OCI-LY1 (cell line): Measurements from ENCODE around the gene TBC1D5.

Experiments used
- EZH2 ChIP-seq: fragments of 200-600 bp; sonication (generic), shearing (Covaris generic); IDR thresholded peaks from 2 replicates; pipeline ENCODE4 v1.8.0; 2017; ENCODE audit warnings: borderline replicate concordance, mixed run types, mild to moderate bottlenecking, antibody characterized with exemption, low read length, moderate library complexity, mixed read lengths
- TF ChIP-seq, protein P1 (sequence below): fragments of 200-600 bp; sonication (generic), shearing (Covaris generic); IDR thresholded peaks from 2 replicates; pipeline ENCODE4 v1.5.1; 2017; ENCODE audit warnings: mild to moderate bottlenecking, antibody characterized with exemption, low read length, moderate library complexity, mixed read lengths

DNA sequence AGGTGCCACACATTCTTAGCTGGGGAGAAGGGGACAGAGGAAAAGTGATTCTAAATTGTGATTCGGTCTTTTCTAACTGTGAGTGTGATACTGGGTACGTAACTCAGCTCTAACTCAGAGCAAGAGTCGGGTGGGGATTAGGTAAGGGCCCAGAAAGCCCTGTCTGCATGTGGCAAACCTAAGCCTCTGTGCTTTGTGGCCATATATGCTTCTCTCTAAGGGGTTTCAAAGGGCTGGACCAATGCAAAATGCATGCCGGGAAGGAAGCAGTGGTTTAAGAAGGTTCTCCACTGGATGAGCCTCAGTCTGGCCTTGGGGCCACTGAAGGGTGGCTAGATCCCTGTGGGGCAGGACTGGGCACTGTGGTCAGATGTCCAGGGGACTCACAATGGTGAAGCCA lies 581.8 kb downstream of the TBC1D5 start:
- TF ChIP-seq, protein P1, sequence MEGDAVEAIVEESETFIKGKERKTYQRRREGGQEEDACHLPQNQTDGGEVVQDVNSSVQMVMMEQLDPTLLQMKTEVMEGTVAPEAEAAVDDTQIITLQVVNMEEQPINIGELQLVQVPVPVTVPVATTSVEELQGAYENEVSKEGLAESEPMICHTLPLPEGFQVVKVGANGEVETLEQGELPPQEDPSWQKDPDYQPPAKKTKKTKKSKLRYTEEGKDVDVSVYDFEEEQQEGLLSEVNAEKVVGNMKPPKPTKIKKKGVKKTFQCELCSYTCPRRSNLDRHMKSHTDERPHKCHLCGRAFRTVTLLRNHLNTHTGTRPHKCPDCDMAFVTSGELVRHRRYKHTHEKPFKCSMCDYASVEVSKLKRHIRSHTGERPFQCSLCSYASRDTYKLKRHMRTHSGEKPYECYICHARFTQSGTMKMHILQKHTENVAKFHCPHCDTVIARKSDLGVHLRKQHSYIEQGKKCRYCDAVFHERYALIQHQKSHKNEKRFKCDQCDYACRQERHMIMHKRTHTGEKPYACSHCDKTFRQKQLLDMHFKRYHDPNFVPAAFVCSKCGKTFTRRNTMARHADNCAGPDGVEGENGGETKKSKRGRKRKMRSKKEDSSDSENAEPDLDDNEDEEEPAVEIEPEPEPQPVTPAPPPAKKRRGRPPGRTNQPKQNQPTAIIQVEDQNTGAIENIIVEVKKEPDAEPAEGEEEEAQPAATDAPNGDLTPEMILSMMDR: no peak
- no peak for TF ChIP-seq EZH2
